GM10266 (cell line): ENCODE measurements around the gene TGIF1.
A peak's percentile ranks its signal among the peaks of the same experiment; 100 is the strongest.

Experiments used
- DNase-seq: peaks from one replicate; pipeline ENCODE4 v3.0.0; 2012; ENCODE audit errors: extremely low spot score
- CTCF ChIP-seq: IDR thresholded peaks from 2 replicates; pipeline ENCODE4 v1.5.1; 2012; ENCODE audit warnings: mild to moderate bottlenecking, low read depth; ENCODE audit not compliant: control insufficient read depth, insufficient read depth; ENCODE audit errors: missing control alignments

TGIF1 gene

GRCh38 chr18:3450012-3450798, at the start of gene TGIF1:
TGIF1 (plus strand) TSS chr18:3450172; CDS start chr18:3450490, 318 bp downstream.
- TF ChIP-seq CTCF = no peak
- peak; percentile 38 for DNase-seq

- no peak for TF ChIP-seq CTCF
- no peak for DNase-seq
Observed at GRCh38 chr18:3400567-3401296, 49.2 kb upstream of the TGIF1 start.

GRCh38 chr18:3401669-3402620, 48.0 kb upstream of the TGIF1 start:
- no peak for TF ChIP-seq CTCF
- peak; percentile 70 for DNase-seq

GRCh38 chr18:3402982-3403451, 47.0 kb upstream of the TGIF1 start:
- DNase-seq = no peak
- TF ChIP-seq CTCF = no peak

GRCh38 chr18:3405713-3406112, 44.3 kb upstream of the TGIF1 start:
- no peak for DNase-seq
- TF ChIP-seq CTCF = no peak

GRCh38 chr18:3408107-3408506, 41.9 kb upstream of the TGIF1 start:
- no peak for DNase-seq
- no peak for TF ChIP-seq CTCF
